Measurements from ENCODE around the gene IRX2. TPM values are rescaled to one million over a fixed set of nuclear protein-coding genes. Genes with fewer than 3 reads are reported as not detected.

Gene IRX2
- total and polyA plus RNA-seq, 4 donors, result 0.20 to 0.27 TPM; not detected in 2

DNA sequence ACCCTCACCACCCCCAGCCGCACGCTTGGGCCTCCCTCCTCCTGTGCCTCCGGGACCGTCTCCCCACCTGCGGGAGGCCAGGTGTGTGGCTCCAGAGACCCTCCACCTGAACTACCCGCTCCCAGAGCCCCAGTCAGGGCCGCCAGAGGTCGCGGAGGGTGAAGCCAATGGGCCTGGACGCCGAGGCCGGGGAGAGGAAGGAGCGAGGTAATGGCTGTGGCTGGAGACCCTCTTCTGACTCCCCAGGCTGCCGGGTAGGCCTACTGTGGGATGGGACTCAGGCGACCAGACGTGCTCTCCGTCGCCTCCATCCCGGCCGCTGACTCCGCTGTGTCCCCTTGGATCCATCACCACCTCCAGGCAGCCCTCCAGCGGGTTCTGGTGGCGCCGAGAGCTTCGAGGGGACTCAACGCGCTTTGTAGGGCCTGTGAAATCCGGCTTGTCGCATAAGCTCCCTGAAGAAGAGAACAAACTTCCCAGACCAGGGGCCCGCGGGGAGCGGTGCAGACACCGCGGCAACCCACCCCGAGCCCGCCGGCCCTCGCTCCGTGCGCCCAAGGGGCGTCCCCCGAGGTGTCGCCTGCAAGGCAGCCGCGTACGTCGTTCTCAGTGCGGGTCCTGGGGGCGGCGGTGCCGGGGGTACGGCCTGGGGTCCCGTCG is 12.6 kb downstream of the IRX2 start:
- WGBS, 2 donors, result 3 to 5% methylated on average over 52 to 54 of the region's 54 CpGs
- no peaks in the 10 kb centered on the region for H3K36me3 ChIP-seq (ENCODE audit: control insufficient read depth in 1 of 2, insufficient read depth in 2 of 2, low read length in 1 of 2)
- H3K27ac ChIP-seq (ENCODE audit: low read depth in 1 of 2, low read length in 2 of 2), result no peak overlapping the region
- intact Hi-C loops (cut with DNase I), result no loop called here
- DNase-seq (no peak), ATAC-seq (ENCODE audit: low FRiP score) (peak; percentile 27)
- H3K4me3 ChIP-seq (ENCODE audit: low read length in 2 of 2), result peak overlapping the region in 1 of 2 donors; percentile 38
- H3K4me1 ChIP-seq (ENCODE audit: control insufficient read depth in 1 of 2, insufficient read depth in 2 of 2, low read length in 2 of 2), result no peaks in the 10 kb centered on the region
- H3K9me3 ChIP-seq (ENCODE audit: control insufficient read depth, low read length), result peaks cover 3% of the 10 kb centered on the region
- H3K27me3 ChIP-seq (ENCODE audit: control insufficient read depth in 1 of 2, insufficient read depth in 2 of 2, low read length in 1 of 2), result no peaks in the 10 kb centered on the region

DNA sequence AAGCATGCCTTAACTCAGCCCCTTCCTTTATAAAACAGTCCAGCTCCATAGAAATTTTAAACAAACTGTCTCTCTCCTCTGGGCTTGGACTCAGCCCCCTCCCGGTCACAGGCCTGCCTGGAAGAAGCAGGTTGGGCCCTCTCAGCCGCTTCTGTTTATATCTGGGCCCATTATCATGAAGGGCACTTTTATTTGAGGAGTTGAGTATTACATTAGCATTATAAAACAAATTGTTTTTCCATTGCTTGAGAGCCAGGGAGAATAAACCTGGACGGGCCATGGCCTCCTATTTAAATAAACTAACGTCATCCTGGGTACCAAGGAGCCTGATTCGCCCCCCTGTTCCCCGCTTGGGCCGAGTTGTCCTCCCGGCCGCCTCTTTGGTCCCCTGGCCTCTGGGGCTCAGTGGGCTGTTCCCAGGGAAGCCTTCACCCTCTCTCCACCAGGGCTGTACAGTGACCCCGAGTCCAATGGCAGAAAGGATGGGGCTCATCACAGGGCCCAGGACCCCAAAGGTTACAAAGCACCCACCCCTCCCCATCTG is 13.2 kb downstream of the IRX2 start:
- Histone ChIP-seq H3K36me3 (ENCODE audit: control insufficient read depth in 1 of 2, insufficient read depth in 2 of 2, low read length in 1 of 2) (no peaks in the 10 kb centered on the region), H3K4me3 (ENCODE audit: low read length in 2 of 2) (no peak overlapping the region), H3K27me3 (ENCODE audit: control insufficient read depth in 1 of 2, insufficient read depth in 2 of 2, low read length in 1 of 2) (no peaks in the 10 kb centered on the region), H3K4me1 (ENCODE audit: control insufficient read depth in 1 of 2, insufficient read depth in 2 of 2, low read length in 2 of 2) (no peaks in the 10 kb centered on the region), H3K27ac (ENCODE audit: low read depth in 1 of 2, low read length in 2 of 2) (no peak overlapping the region), H3K9me3 (ENCODE audit: control insufficient read depth, low read length) (peaks cover 3% of the 10 kb centered on the region)
- WGBS, 2 donors, result 20 to 33% methylated on average over 10 of the region's 10 CpGs
- ATAC-seq (ENCODE audit: low FRiP score), result no peak
- intact Hi-C loops (cut with DNase I), result no loop called here
- DNase-seq, result no peak

DNA sequence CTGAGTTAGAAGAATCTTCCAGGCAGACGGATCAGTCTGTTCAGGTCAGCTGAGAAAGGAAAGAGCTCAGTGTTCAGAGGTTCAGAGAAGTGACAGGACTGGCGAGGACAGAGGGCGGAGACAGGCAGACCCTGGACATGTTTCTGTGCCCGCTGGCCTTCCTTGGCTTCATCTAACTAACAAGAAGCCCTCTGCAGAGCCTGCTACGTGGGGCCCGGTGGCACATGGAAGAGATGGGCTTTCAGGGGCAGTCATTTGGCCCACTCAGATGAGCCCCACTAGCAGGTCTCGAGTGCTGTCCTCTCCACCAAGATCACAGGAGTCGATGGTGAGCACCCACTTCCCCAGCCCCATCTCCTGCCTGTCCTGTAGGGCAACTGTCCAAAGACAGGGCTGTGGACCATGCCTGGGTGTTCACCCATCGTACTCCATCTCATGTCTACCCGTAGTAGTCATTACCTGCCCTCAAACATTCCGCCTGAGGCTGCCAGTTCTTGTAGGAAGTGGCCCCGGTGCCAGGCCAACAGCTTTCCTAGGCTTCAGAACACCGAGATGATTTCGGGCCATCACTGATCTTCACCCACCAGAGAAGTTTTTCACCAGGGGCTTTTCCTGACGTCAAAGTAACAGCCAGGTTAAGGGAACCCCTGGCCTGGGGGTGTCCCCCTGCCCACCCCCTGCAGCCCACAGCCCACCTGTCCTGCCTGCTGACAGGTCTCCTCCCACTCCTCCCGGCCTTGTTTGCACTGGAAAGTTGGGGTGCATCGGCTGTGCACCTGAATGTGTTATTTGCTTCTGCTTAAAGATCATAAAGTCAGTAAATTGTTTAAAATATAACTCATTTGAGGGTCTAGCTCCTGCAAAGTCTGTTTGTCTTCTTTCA is 14.0 kb downstream of the IRX2 start:
- Histone ChIP-seq H3K9me3 (ENCODE audit: control insufficient read depth, low read length) (peaks cover 3% of the 10 kb centered on the region), H3K4me1 (ENCODE audit: control insufficient read depth in 1 of 2, insufficient read depth in 2 of 2, low read length in 2 of 2) (no peaks in the 10 kb centered on the region), H3K4me3 (ENCODE audit: low read length in 2 of 2) (no peak overlapping the region), H3K36me3 (ENCODE audit: control insufficient read depth in 1 of 2, insufficient read depth in 2 of 2, low read length in 1 of 2) (no peaks in the 10 kb centered on the region), H3K27me3 (ENCODE audit: control insufficient read depth in 1 of 2, insufficient read depth in 2 of 2, low read length in 1 of 2) (no peaks in the 10 kb centered on the region), H3K27ac (ENCODE audit: low read depth in 1 of 2, low read length in 2 of 2) (no peak overlapping the region)
- intact Hi-C loops (cut with DNase I), result no loop called here
- WGBS, 2 donors, result 73 to 80% methylated on average over 15 to 17 of the region's 17 CpGs
- ATAC-seq (ENCODE audit: low FRiP score), result no peak
- peak in 1 of 2 donors; percentile 64 for DNase-seq

DNA sequence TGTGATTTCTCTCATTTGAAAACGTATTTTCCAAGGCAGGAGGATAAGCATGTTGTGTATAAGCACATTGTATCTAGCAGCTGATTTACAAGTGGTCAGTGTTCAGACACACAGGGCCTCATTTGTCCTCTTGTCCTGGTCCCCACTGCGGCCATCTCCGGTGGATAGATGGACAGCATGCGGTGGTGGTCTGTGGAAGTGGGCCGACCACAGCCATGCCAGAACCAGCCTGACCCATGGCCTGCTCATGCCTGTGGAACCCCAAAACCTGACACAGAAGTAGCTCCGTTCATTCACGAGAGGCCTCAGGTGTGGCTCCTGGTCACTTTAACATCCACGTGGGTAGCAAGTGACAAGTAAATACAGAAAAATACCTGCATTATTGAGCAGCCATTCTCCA is 14.6 kb downstream of the IRX2 start:
- WGBS, 2 donors, result 87 to 89% methylated on average over 8 of the region's 8 CpGs
- Histone ChIP-seq H3K36me3 (ENCODE audit: control insufficient read depth in 1 of 2, insufficient read depth in 2 of 2, low read length in 1 of 2) (no peaks in the 10 kb centered on the region), H3K4me1 (ENCODE audit: control insufficient read depth in 1 of 2, insufficient read depth in 2 of 2, low read length in 2 of 2) (no peaks in the 10 kb centered on the region), H3K4me3 (ENCODE audit: low read length in 2 of 2) (no peak overlapping the region), H3K9me3 (ENCODE audit: control insufficient read depth, low read length) (peaks cover 3% of the 10 kb centered on the region), H3K27me3 (ENCODE audit: control insufficient read depth in 1 of 2, insufficient read depth in 2 of 2, low read length in 1 of 2) (no peaks in the 10 kb centered on the region), H3K27ac (ENCODE audit: low read depth in 1 of 2, low read length in 2 of 2) (no peak overlapping the region)
- intact Hi-C loops (cut with DNase I), result no loop called here
- ATAC-seq (ENCODE audit: low FRiP score) (no peak), DNase-seq (peak in 1 of 2 donors; percentile 5)

DNA sequence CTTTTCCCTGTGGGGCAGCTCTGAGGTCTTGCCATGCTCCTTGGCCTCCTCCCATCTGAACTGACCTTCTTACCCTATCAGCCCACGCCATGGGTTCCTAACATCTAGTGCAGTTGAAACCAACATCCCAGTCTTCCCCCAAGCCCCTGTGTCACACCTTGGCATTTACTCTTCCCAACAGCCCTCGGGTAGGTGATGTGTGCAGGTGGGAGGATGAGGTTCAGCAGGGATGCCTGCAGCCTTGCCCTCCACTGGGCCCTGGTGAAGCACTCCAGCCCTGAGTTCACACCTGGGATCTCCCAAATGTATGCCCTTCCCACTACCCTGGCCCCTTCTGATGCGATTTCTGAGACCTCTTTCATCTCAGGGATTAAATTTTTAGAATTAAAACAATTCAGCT is 15.5 kb downstream of the IRX2 start:
- 72 to 76% methylated on average over 3 of the region's 3 CpGs for WGBS, 2 donors
- ATAC-seq (ENCODE audit: low FRiP score), result no peak
- H3K27ac ChIP-seq (ENCODE audit: low read depth in 1 of 2, low read length in 2 of 2), result no peak overlapping the region

DNA sequence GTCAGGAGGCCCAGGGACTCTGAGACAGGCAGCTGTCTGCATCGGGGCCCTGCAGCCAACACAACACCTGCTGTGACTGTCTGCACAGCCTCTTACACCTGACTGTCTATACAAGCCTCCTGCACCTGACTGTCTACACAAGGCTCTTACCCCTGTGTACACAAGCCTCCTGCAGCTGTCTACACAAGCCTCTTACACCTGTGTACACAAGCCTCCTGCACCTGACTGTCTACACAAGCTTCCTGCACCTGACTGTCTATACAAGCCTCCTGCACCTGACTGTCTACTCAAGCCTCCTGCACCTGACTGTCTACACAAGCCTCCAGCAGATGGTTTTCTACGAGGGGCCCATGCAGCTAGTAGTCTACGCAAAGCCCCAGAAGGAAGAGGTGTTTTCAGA is 18.6 kb downstream of the IRX2 start:
- 52 to 55% methylated on average over 3 of the region's 3 CpGs for WGBS, 2 donors
- Histone ChIP-seq H3K4me1 (ENCODE audit: control insufficient read depth in 1 of 2, insufficient read depth in 2 of 2, low read length in 2 of 2) (no peaks in the 10 kb centered on the region), H3K9me3 (ENCODE audit: control insufficient read depth, low read length) (peaks cover 3% of the 10 kb centered on the region), H3K27ac (ENCODE audit: low read depth in 1 of 2, low read length in 2 of 2) (no peak overlapping the region), H3K36me3 (ENCODE audit: control insufficient read depth in 1 of 2, insufficient read depth in 2 of 2, low read length in 1 of 2) (no peaks in the 10 kb centered on the region), H3K27me3 (ENCODE audit: control insufficient read depth in 1 of 2, insufficient read depth in 2 of 2, low read length in 1 of 2) (no peaks in the 10 kb centered on the region), H3K4me3 (ENCODE audit: low read length in 2 of 2) (no peak overlapping the region)
- intact Hi-C loops (cut with DNase I), result no loop called here
- ATAC-seq (ENCODE audit: low FRiP score), result no peak
- DNase-seq, result peak in 1 of 2 donors; percentile 15

More for the DNA sequence above, 15.5 kb downstream of the IRX2 start:
- no peaks in the 10 kb centered on the region for H3K4me1 ChIP-seq (ENCODE audit: control insufficient read depth in 1 of 2, insufficient read depth in 2 of 2, low read length in 2 of 2)
- peak in 1 of 2 donors; percentile 20 for DNase-seq
- peaks cover 3% of the 10 kb centered on the region for H3K9me3 ChIP-seq (ENCODE audit: control insufficient read depth, low read length)
- no peaks in the 10 kb centered on the region for H3K27me3 ChIP-seq (ENCODE audit: control insufficient read depth in 1 of 2, insufficient read depth in 2 of 2, low read length in 1 of 2)
- no peaks in the 10 kb centered on the region for H3K36me3 ChIP-seq (ENCODE audit: control insufficient read depth in 1 of 2, insufficient read depth in 2 of 2, low read length in 1 of 2)
- H3K4me3 ChIP-seq (ENCODE audit: low read length in 2 of 2), result no peak overlapping the region
- intact Hi-C loops (cut with DNase I), result no loop called here

DNA sequence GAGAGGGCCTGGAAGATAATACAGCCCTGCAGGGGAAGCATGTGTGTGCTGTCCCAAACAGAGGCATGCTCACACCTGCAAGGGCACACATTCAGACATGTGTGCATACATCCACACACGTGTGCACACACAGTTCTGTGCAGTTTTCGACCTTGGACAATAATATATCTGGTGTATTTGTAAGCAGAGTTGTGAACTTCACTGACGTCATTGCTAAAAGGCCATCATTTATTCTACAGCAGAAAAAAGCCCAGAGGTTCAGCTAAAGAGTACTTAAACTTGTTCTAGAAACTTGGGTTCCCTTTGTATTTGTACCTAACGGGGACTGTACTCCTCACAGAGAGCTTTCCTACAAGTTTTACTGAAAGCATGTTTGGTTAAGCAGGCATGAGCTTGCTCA is 19.5 kb downstream of the IRX2 start:
- peaks cover 3% of the 10 kb centered on the region for H3K9me3 ChIP-seq (ENCODE audit: control insufficient read depth, low read length)
- intact Hi-C loops (cut with DNase I), result no loop called here
- no peaks in the 10 kb centered on the region for H3K27me3 ChIP-seq (ENCODE audit: control insufficient read depth in 1 of 2, insufficient read depth in 2 of 2, low read length in 1 of 2)
- H3K36me3 ChIP-seq (ENCODE audit: control insufficient read depth in 1 of 2, insufficient read depth in 2 of 2, low read length in 1 of 2), result no peaks in the 10 kb centered on the region
- 57 to 68% methylated on average over 4 of the region's 4 CpGs for WGBS, 2 donors
- no peak overlapping the region for H3K27ac ChIP-seq (ENCODE audit: low read depth in 1 of 2, low read length in 2 of 2)
- ATAC-seq (ENCODE audit: low FRiP score) (no peak), DNase-seq (peak in 1 of 2 donors; percentile 9)
- H3K4me1 ChIP-seq (ENCODE audit: control insufficient read depth in 1 of 2, insufficient read depth in 2 of 2, low read length in 2 of 2), result no peaks in the 10 kb centered on the region
- H3K4me3 ChIP-seq (ENCODE audit: low read length in 2 of 2), result no peak overlapping the region

DNA sequence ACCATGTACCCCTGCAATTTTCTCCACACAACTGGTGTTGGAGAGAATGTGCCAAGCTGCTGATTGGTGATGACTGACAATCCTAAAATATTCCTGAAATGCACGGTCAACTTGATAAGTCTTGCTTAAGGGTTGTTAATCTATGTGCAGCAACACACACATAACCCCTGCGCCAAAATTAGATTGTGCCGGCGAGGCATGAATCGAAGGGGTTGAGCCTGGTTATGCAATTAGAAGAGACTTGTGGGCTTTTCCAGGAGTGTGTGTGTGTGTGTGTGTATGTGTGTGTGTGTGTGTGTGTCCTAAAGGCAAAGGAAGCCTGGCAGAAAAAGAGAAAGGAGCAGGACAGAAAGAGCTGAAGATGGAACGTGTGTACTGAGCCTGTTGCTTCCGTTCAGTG is 22.3 kb downstream of the IRX2 start:
- Histone ChIP-seq H3K27me3 (ENCODE audit: control insufficient read depth in 1 of 2, insufficient read depth in 2 of 2, low read length in 1 of 2) (no peaks in the 10 kb centered on the region), H3K4me3 (ENCODE audit: low read length in 2 of 2) (no peak overlapping the region), H3K9me3 (ENCODE audit: control insufficient read depth, low read length) (no peaks in the 10 kb centered on the region), H3K4me1 (ENCODE audit: control insufficient read depth in 1 of 2, insufficient read depth in 2 of 2, low read length in 2 of 2) (no peaks in the 10 kb centered on the region), H3K36me3 (ENCODE audit: control insufficient read depth in 1 of 2, insufficient read depth in 2 of 2, low read length in 1 of 2) (no peaks in the 10 kb centered on the region), H3K27ac (ENCODE audit: low read depth in 1 of 2, low read length in 2 of 2) (no peak overlapping the region)
- intact Hi-C loops (cut with DNase I), result no loop called here
- ATAC-seq (ENCODE audit: low FRiP score), result no peak
- 11 to 12% methylated on average over 7 of the region's 7 CpGs for WGBS, 2 donors
- peak in 1 of 2 donors; percentile 11 for DNase-seq
